HEK293 (cell line): ENCODE measurements around the gene FOSL1.

ENCODE experiments used
- ZNF768 ChIP-seq: fragments of 450-650 bp; formaldehyde crosslinking; IDR thresholded peaks from 2 replicates; pipeline ENCODE4 v1.5.1; 2018; ENCODE audit warnings: missing biosample characterization, mild to moderate bottlenecking, missing genetic modification characterization
- ZNF776 ChIP-seq: fragments of 450-650 bp; formaldehyde crosslinking; IDR thresholded peaks from 2 replicates; pipeline ENCODE4 v1.5.0; 2017; ENCODE audit warnings: missing biosample characterization, missing genetic modification characterization, borderline replicate concordance
- TF ChIP-seq, protein P1 (sequence below): fragments of 450-650 bp; formaldehyde crosslinking; IDR thresholded peaks from 2 replicates; pipeline ENCODE4 v1.5.1; 2016; ENCODE audit warnings: missing biosample characterization, missing genetic modification characterization

DNA sequence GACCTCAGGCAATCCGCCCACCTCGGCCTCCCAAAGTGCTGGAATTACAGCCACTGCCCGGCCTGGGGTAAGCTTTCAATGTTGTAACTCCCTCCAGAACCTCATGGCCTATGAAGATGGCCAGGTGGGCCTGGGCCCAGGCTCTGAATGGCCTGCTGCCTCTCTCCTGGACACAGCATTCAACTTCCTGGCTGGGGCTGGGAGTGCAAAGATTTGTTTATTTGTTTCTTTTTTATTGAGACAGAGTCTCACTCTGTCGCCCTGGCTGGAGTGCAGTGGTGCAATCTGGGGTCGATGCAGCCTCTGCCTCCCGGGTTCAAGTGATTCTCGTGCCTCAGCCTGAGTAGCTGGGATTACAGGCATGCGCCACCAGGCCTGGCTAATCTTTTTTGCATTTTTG lies 44.6 kb upstream of the FOSL1 start:
- TF ChIP-seq ZNF776 = no peak
- no peak for TF ChIP-seq ZNF768 (tag by site-specific recombination)
- TF ChIP-seq, protein P1, sequence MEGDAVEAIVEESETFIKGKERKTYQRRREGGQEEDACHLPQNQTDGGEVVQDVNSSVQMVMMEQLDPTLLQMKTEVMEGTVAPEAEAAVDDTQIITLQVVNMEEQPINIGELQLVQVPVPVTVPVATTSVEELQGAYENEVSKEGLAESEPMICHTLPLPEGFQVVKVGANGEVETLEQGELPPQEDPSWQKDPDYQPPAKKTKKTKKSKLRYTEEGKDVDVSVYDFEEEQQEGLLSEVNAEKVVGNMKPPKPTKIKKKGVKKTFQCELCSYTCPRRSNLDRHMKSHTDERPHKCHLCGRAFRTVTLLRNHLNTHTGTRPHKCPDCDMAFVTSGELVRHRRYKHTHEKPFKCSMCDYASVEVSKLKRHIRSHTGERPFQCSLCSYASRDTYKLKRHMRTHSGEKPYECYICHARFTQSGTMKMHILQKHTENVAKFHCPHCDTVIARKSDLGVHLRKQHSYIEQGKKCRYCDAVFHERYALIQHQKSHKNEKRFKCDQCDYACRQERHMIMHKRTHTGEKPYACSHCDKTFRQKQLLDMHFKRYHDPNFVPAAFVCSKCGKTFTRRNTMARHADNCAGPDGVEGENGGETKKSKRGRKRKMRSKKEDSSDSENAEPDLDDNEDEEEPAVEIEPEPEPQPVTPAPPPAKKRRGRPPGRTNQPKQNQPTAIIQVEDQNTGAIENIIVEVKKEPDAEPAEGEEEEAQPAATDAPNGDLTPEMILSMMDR (tag by site-specific recombination) = no peak
